Gastrocnemius medialis (tissue), 4 donors: ENCODE measurements around the gene F8. TPM values are rescaled to one million over a fixed set of nuclear protein-coding genes. Genes with fewer than 3 reads are reported as not detected.

ENCODE experiments used
- ATAC-seq, 2 donors: fragments of 150-250 bp; one replicate each; pipeline ENCODE4 v1.9.1; 2016
- DNase-seq, 2 donors: peaks; one replicate each; pipeline ENCODE4 v3.0.0-alpha.2; 2019
- H3K27ac ChIP-seq, 4 donors: fragments of 200-600 bp; sonication (generic); 1 replicate in 1 of 4; 2 replicates in 3 of 4; pipeline ENCODE4 v1.5.1; 2016 to 2018; ENCODE audit warnings: mild to moderate bottlenecking in 2 of 4, moderate library complexity in 1 of 4
- H3K27me3 ChIP-seq, 3 donors: fragments of 200-600 bp; sonication (generic) in 2 of 3; 1 replicate in 1 of 3; 2 replicates in 2 of 3; pipeline versions ENCODE4 v1.5.1 to v1.6.0; 2016 to 2019; ENCODE audit warnings: mild to moderate bottlenecking in 1 of 3, moderate library complexity in 1 of 3
- H3K36me3 ChIP-seq, 2 donors: fragments of 200-600 bp; sonication (generic) in 1 of 2; one replicate each; pipeline ENCODE4 v1.5.1; 2017 to 2018
- H3K4me1 ChIP-seq, 2 donors: fragments of 200-600 bp; sonication (generic) in 1 of 2; one replicate each; pipeline ENCODE4 v1.5.1; 2016 to 2017; ENCODE audit warnings: mild to moderate bottlenecking in 2 of 2
- H3K4me3 ChIP-seq, 4 donors: fragments of 200-600 bp; sonication (generic) in 3 of 4; 1 replicate in 1 of 4; 2 replicates in 3 of 4; pipeline ENCODE4 v1.5.1; 2016 to 2019; ENCODE audit warnings: mild to moderate bottlenecking in 2 of 4
- H3K9me3 ChIP-seq, 3 donors: fragments of 200-600 bp; sonication (generic) in 2 of 3; 1 replicate in 1 of 3; 2 replicates in 2 of 3; pipeline ENCODE4 v1.5.1; 2016 to 2019
- POLR2A ChIP-seq, 2 donors: fragments of 450-650 bp; IDR thresholded peaks; one replicate each; pipeline ENCODE4 v1.6.1; 2017; ENCODE audit warnings: antibody characterized with exemption in 2 of 2, mild to moderate bottlenecking in 2 of 2, moderate library complexity in 2 of 2
- in situ Hi-C, 4 donors: fragments of 200-750 bp; cut with MboI; loops; one replicate each; pipeline versions ENCODE4 v1.15.0 to v1.8.0; 2017; ENCODE audit warnings: low sequenced_read_pairs in 4 of 4
- intact Hi-C: fragments of 100-400 bp; cut with DNase I; formaldehyde crosslinking; loops from one replicate; pipeline ENCODE4 v1.15.1; 2023; ENCODE audit warnings: low total_unique reads
- total RNA-seq, 4 donors: library from RNA; depleted of rRNA; stranded (reverse); fragments of >200 nt; gene quantifications; one replicate each; pipeline versions ENCODE4 v1.1.0 to v1.2.3, GENCODE V29; 2016
- TF ChIP-seq, protein P1 (sequence below), 5 experiments: fragments of 450-650 bp in 3 of 5; fragments of 200-600 bp in 2 of 5; sonication (generic) in 2 of 5; IDR thresholded peaks in 4 of 5; conservative IDR thresholded peaks in 1 of 5; 1 replicate in 4 of 5; 2 replicates in 1 of 5; pipeline ENCODE4 v1.5.1; 2016 to 2019; ENCODE audit warnings: antibody characterized with exemption in 5 of 5, mild to moderate bottlenecking in 3 of 5, moderate library complexity in 3 of 5

The F8 gene
- total RNA-seq, 4 donors from 2014 or later = 23.3 to 33.7 (median 28.2) TPM

DNA sequence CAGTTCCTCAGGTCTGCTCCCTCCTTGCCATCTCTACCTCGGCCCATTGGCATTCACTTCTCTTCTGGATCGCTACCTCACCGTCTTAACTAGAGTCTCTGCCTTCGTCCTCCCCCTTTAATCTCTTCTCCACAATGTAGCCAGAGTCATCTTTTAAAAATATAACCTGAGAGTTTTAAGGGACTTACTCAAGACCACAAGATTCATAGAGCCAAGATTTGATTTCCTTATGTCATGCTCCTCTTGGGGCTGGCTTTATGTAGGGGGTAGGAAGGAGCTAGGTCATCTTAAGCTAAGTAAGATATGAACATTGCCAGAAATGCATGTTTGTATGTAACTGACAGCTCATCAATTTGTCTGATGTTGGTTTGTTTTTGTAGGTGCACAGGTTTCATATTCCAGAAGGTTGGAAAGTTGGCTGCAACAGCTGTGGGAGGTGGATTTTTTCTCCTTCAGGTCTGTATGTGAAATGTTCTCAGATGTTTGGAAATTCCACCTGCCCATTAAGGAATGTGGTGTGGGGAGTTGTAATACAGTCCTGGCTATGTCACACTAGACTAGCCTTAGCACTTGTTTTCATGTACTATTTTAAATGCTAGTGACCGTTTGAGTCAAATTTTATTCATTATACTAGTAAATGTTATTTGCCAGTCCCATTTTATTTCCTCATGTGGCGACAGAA is 23.7 kb upstream of the F8 start:
- TF ChIP-seq, protein P1, sequence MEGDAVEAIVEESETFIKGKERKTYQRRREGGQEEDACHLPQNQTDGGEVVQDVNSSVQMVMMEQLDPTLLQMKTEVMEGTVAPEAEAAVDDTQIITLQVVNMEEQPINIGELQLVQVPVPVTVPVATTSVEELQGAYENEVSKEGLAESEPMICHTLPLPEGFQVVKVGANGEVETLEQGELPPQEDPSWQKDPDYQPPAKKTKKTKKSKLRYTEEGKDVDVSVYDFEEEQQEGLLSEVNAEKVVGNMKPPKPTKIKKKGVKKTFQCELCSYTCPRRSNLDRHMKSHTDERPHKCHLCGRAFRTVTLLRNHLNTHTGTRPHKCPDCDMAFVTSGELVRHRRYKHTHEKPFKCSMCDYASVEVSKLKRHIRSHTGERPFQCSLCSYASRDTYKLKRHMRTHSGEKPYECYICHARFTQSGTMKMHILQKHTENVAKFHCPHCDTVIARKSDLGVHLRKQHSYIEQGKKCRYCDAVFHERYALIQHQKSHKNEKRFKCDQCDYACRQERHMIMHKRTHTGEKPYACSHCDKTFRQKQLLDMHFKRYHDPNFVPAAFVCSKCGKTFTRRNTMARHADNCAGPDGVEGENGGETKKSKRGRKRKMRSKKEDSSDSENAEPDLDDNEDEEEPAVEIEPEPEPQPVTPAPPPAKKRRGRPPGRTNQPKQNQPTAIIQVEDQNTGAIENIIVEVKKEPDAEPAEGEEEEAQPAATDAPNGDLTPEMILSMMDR (IDR thresholded peaks at IDR 0.05 in 4 of 5, conservative IDR thresholded peaks at IDR 0.05 in 1 of 5) = no peak
- peak in 1 of 2 donors; percentile 36 for TF ChIP-seq POLR2A (IDR thresholded peaks at IDR 0.05)
- H3K9me3 ChIP-seq = no peaks in the 10 kb centered on the region
- no peaks in the 10 kb centered on the region for H3K27me3 ChIP-seq
- H3K4me1 ChIP-seq = peaks cover 14 to 29% of the 10 kb centered on the region in 2 donors
- peak overlapping the region; percentile 67 to 78 (median 76) for H3K27ac ChIP-seq
- peak; percentile 62 to 68 for ATAC-seq
- no peaks in the 10 kb centered on the region for H3K36me3 ChIP-seq
- intact Hi-C loops (no loop called here), in situ Hi-C loops (no loop called here)
- DNase-seq = no peak
- H3K4me3 ChIP-seq = no peak overlapping the region

DNA sequence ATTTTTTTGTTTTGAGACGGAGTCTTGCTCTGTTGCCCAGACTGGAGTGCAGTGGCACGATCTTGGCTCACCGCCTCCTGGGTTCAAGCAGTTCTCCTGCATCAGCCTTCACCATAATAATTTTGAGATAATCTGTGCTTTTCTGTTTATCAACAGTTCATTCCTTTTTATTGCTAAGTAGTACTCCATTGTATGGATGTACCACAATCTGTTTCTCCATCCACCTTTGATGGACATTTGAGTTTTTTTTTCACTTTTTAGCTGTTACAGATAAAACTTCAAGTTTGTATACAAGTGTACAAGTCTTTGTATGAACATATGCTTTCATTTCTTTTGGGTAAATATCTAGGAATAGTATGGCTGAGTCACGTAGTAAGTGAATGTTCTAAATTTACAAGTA is 13.2 kb upstream of the F8 start:
- H3K4me1 ChIP-seq = peaks cover 0 to 3% of the 10 kb centered on the region in 2 donors
- intact Hi-C loops = no loop called here
- H3K27ac ChIP-seq = no peak overlapping the region
- in situ Hi-C loops = no loop called here
- H3K4me3 ChIP-seq = no peak overlapping the region
- no peaks in the 10 kb centered on the region for H3K9me3 ChIP-seq
- TF ChIP-seq POLR2A (IDR thresholded peaks at IDR 0.05) = no peak
- TF ChIP-seq, protein P1 (IDR thresholded peaks at IDR 0.05 in 4 of 5, conservative IDR thresholded peaks at IDR 0.05 in 1 of 5) = no peak
- H3K36me3 ChIP-seq = no peaks in the 10 kb centered on the region
- ATAC-seq = no peak
- no peaks in the 10 kb centered on the region for H3K27me3 ChIP-seq
- DNase-seq = no peak

DNA sequence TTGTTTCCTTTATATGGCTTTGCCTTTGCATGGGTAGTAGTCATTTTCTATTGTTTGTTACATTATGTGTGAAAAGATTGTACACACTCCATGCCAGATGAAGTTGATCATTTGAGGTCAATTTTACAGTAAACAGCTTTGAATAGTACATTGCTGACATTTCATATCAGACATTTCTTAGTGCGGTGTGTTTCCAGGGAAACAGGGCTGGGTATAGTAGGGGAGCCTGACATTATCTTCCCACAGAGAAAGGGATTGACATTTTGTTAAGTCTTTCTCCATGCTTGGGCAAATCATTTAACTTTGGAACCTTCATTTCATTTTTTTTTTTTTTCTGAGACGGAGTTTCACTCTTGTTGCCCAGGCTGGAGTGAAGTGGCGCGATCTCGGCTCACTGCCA is 9.1 kb upstream of the F8 start:
- H3K9me3 ChIP-seq = no peaks in the 10 kb centered on the region
- ATAC-seq (no peak), DNase-seq (no peak)
- TF ChIP-seq, protein P1 (IDR thresholded peaks at IDR 0.05 in 4 of 5, conservative IDR thresholded peaks at IDR 0.05 in 1 of 5) = no peak
- no peak for TF ChIP-seq POLR2A (IDR thresholded peaks at IDR 0.05)
- no peaks in the 10 kb centered on the region for H3K27me3 ChIP-seq
- peak overlapping the region; percentile 50 to 98 (median 72) for H3K27ac ChIP-seq
- no peak overlapping the region for H3K4me3 ChIP-seq
- H3K4me1 ChIP-seq = peaks cover 3 to 16% of the 10 kb centered on the region in 2 donors
- intact Hi-C loops (no loop called here), in situ Hi-C loops (no loop called here)
- no peaks in the 10 kb centered on the region for H3K36me3 ChIP-seq

DNA sequence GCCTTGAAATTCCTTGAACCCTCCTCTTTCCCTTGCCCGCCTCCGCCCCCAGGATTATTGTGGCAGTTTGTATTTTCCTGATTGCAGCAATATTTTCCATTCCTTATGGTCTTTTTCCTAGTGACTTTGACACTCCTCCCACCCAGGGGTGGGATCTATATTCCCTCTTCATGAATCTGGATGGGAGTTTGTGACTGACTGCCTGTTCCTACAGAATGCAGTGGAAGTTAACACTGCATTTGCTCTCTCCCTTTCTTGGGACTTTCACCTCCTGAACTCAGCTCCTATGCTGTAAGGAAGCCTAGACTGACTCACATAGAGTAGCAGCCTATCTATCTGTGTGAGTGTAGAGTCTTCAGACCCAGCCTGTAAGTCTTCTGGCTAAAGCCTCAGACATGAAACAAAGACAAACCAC is 6.4 kb upstream of the F8 start:
- H3K27me3 ChIP-seq = no peaks in the 10 kb centered on the region
- TF ChIP-seq POLR2A (IDR thresholded peaks at IDR 0.05) = peak in 1 of 2 donors; percentile 27
- TF ChIP-seq, protein P1 (IDR thresholded peaks at IDR 0.05 in 4 of 5, conservative IDR thresholded peaks at IDR 0.05 in 1 of 5) = no peak
- peak overlapping the region; percentile 88 to 98 (median 94) for H3K27ac ChIP-seq
- peaks cover 3 to 16% of the 10 kb centered on the region in 2 donors for H3K4me1 ChIP-seq
- H3K4me3 ChIP-seq = peak overlapping the region; percentile 21 to 63 (median 42)
- DNase-seq (no peak), ATAC-seq (peak; percentile 21 to 40)
- H3K9me3 ChIP-seq = no peaks in the 10 kb centered on the region
- intact Hi-C loops (loop anchor here (5.0 kb wide), 2 partner anchors 43 to 47 kb away; partner anchors contain the start of genes BRCC3, CMC4 and MTCP1), in situ Hi-C loops (no loop called here)
- no peaks in the 10 kb centered on the region for H3K36me3 ChIP-seq
